ENCODE measurements around the gene GANAB.

GANAB gene

DNA sequence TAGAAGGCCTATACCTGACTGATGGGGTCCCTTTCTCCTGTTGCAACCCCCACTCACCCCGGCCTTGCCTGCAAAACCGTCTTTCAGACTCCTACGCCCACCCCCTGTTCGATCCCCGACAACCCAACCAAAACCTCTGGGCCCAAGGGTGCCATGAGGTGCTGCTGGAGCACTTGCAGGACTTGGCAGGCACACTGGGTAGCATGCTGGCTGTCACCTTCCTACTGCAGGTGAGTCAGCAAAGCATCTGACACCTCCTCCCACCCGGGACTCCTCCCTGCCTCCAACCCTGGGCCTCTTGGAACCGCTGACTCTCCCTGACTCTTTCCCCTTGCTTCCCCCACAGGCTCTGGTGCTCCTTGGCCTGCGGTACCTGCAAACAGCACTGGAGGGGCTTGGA, 32.1 kb downstream of the GANAB start:
- TF ChIP-seq, protein P1, sequence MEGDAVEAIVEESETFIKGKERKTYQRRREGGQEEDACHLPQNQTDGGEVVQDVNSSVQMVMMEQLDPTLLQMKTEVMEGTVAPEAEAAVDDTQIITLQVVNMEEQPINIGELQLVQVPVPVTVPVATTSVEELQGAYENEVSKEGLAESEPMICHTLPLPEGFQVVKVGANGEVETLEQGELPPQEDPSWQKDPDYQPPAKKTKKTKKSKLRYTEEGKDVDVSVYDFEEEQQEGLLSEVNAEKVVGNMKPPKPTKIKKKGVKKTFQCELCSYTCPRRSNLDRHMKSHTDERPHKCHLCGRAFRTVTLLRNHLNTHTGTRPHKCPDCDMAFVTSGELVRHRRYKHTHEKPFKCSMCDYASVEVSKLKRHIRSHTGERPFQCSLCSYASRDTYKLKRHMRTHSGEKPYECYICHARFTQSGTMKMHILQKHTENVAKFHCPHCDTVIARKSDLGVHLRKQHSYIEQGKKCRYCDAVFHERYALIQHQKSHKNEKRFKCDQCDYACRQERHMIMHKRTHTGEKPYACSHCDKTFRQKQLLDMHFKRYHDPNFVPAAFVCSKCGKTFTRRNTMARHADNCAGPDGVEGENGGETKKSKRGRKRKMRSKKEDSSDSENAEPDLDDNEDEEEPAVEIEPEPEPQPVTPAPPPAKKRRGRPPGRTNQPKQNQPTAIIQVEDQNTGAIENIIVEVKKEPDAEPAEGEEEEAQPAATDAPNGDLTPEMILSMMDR (conservative IDR thresholded peaks at IDR 0.05; ENCODE audit: low read depth, low read length) = no peak

DNA sequence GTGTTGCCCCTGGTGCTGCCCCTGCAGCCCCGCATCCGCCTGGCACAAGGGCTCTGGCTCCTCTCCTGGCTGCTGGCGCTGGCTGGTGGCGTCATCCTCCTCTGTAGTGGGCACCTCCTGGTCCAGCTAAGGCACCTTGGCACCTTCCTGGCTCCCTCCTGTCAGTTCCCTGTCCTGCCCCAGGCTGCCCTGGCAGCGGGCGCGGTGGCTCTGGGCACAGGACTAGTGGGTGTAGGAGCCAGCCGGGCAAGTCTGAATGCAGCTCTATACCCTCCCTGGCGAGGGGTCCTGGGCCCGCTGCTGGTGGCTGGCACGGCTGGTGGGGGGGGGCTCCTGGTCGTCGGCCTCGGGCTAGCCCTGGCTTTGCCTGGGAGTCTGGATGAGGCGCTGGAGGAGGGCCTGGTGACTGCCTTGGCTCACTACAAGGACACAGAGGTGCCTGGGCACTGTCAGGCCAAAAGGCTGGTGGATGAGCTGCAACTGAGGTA, 33.1 kb downstream of the GANAB start:
- no peak for DNase-seq (ENCODE audit: low read depth)
- peak overlapping the region; percentile 76 for H3K4me3 ChIP-seq (ENCODE audit: low read length)
- TF ChIP-seq, protein P1 (conservative IDR thresholded peaks at IDR 0.05; ENCODE audit: low read depth, low read length) = no peak

More for the DNA sequence above, 32.1 kb downstream of the GANAB start:
- H3K4me3 ChIP-seq (ENCODE audit: low read length) = no peak overlapping the region
- DNase-seq (ENCODE audit: low read depth) = no peak

DNA sequence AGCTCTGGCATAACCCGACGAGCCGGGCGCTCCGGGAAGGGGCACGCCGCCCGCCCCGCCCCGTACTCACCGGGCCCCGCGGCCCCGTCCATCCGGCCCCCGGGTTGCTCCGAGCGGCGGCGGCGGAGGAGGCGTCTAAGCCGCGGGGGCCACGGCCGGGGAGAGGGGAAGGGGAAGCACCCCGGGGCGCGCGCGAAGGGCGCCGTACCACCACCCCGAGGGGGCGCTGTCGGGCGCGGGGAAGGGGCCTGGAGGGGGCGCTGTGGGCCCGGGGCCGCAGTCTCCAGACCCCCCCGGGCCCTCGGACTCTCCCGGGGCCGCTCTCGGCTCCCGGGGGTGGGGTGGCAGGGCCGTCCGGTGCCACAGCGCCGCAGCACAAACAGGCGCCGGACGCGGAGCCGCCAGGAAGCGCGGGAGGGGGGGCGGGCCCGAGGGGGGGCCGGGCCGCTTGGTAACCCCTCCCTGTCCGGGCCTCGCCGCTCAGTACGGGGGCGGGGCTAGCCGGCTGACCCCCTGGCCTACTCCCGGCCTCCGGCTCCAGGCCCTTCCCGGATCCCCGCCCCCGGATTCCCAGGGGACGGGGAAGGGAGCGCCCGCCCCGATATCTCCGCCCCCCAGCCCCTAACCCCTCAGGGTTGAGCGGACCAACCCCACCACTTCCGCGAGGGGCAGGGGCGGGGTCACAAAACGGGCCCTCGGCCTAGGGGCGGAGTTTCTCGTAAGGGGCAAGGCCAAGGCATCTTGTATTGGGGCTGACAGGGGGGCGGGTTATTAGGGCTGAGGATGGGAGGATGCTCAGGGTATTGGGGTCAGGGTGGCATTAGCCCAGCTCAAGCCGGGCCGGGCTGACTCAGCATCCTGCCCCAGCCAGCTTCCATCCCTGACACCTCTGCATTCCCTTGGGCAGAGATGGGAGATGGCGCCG, 33.8 kb downstream of the GANAB start, which contains the start of the genes EML3 and ROM1:
Gene EML3 (minus strand): TSS at position 410 of the 925 bp plus-strand sequence. CDS start 318 bp downstream, at position 92.
Gene ROM1 (plus strand): TSS at position 892 of the 925 bp plus-strand sequence. CDS start 25 bp downstream, at position 917.
- no peak for DNase-seq (ENCODE audit: low read depth)
- peak within 1 kb of the TSS; percentile 76 for H3K4me3 ChIP-seq (ENCODE audit: low read length)
- TF ChIP-seq, protein P1 (conservative IDR thresholded peaks at IDR 0.05; ENCODE audit: low read depth, low read length) = peak; percentile 80

DNA sequence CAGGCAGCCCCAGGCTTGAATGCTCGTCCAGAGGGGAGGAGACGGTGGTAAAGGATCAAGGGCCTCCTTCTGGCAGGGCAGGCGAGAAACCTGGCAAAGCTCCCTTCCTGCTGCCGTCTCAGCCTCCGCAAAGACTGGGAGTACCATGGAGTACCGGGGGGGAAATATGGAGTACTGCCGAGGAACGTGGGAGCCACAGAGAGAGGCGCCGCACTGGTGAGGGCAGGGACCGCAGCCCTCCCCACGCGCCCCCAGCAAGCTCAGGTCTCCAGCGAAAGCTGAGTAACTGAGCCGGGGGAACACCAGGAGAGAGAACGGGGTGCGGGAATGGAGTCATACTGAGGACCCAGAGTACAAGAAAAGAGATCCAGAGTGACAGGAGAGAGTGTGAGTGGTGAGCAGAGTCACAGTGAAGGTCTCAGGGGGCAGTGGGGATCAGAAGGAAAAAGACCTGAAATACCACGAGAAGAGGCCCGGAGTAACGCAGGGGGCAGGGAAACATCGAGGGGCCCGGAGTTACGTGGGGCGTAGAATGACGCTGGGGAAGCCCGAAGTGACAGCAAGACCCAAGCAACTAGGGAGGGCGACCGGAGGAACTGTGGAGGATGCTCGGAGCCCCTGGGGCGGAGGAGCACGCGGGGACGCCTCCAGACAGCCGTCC, 34.6 kb downstream of the GANAB start:
- H3K4me3 ChIP-seq (ENCODE audit: low read length) = peak overlapping the region; percentile 76
- TF ChIP-seq, protein P1 (conservative IDR thresholded peaks at IDR 0.05; ENCODE audit: low read depth, low read length) = peak; percentile 3
- DNase-seq (ENCODE audit: low read depth) = no peak

DNA sequence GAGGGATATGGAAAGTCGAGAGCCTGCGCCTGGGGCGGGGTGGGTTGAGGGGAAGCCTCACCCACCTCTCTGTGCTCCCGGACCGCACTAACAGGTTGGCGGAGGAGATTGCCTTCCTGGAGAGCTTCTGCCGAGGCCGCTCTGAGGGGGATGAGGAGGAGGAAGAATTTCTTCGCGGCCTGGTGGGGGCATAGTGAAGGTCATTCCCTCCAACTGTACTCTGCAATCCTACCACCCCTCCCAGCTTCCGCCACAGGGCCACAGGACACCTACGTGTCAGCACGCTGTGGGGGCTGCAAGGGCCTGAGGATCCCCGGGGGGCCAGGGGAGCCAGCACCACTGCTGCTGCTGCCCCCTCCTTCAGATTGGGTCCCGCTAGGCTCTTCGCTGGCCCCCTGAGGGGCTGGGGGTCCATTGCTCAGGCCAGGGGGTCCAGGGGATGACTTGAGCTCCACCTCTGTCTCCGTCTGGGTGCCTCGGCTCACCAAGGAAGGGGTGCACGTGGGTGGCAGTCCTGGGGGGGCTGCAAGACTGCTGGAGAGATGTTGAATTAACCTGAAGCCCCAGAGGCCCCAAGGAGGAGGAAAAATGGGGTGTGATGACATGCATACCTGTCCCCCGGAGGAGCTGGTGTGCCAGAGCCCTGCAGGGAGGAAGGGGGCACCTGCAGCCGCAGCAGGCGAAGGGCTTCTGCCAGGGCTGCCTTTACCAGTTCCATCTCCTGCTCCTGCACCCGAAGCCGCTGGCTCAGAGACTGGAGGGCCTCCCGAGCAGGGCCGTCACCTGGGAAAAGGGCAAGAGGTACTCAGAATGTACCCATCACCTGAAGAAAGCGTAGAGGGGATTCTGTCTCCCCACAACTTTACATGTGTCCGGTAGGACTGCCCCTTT, 35.4 kb downstream of the GANAB start:
- no peak for DNase-seq (ENCODE audit: low read depth)
- H3K4me3 ChIP-seq (ENCODE audit: low read length) = peak overlapping the region; percentile 76
- TF ChIP-seq, protein P1 (conservative IDR thresholded peaks at IDR 0.05; ENCODE audit: low read depth, low read length) = no peak

DNA sequence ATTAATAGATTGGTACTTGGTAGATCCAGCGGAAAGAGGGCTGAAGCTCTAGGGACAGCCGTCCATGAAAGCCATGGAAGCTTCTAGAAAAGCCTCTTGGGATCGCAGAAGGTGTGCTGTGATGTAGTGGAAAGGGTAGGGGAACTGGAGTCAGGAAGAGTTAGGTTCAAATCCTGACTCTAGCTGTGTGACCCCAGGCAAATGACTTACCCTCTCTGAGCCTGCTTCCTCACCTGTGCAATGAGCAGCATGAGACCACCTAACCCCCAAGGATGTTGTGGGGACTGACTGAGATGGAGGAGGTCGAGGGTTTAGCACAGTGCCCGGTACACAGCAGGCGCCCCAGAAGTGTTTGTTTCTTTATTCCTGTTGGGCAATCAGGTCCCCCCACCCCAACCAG, 36.0 kb downstream of the GANAB start:
- TF ChIP-seq, protein P1 (conservative IDR thresholded peaks at IDR 0.05; ENCODE audit: low read depth, low read length) = no peak
- DNase-seq (ENCODE audit: low read depth) = no peak
- no peak overlapping the region for H3K4me3 ChIP-seq (ENCODE audit: low read length)

All from retinal pigment epithelial cell (primary cell).